ENCODE results near the gene ERBB4.

DNA sequence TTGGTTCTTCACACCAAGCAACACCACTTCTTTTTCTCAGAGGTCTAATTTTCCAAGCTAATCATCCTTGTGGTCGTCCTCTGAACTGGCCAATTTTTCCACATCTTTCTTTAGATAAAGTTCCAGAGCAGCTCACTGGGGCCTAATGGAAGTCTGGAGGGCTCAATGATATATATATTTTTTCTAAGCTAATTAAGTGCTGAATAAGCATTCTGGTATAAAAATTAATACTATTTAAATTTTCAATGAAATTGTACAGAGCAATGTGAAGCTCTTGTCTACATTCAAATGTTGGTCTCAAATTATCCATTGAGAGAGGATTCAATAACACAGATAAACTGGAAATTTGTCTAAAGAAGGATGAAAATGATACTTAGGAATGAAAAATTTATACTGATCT lies 866.6 kb downstream of the ERBB4 start:
- TF ChIP-seq, protein P1, sequence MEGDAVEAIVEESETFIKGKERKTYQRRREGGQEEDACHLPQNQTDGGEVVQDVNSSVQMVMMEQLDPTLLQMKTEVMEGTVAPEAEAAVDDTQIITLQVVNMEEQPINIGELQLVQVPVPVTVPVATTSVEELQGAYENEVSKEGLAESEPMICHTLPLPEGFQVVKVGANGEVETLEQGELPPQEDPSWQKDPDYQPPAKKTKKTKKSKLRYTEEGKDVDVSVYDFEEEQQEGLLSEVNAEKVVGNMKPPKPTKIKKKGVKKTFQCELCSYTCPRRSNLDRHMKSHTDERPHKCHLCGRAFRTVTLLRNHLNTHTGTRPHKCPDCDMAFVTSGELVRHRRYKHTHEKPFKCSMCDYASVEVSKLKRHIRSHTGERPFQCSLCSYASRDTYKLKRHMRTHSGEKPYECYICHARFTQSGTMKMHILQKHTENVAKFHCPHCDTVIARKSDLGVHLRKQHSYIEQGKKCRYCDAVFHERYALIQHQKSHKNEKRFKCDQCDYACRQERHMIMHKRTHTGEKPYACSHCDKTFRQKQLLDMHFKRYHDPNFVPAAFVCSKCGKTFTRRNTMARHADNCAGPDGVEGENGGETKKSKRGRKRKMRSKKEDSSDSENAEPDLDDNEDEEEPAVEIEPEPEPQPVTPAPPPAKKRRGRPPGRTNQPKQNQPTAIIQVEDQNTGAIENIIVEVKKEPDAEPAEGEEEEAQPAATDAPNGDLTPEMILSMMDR (IDR thresholded peaks at IDR 0.05 in 2 of 3, conservative IDR thresholded peaks at IDR 0.05 in 1 of 3; ENCODE audit: control insufficient read depth in 2 of 3, extremely low read depth in 1 of 3, insufficient read depth in 1 of 3, low read depth in 3 of 3, low read length in 3 of 3) = no peak
- no peak for TF ChIP-seq NRF1 (conservative IDR thresholded peaks at IDR 0.05; ENCODE audit: low read depth, low read length)
- no peak for TF ChIP-seq MYC (IDR thresholded peaks at IDR 0.05; ENCODE audit: insufficient read depth, insufficient read length, insufficient replicate concordance, low read length, severe bottlenecking)
- TF ChIP-seq NKRF (conservative IDR thresholded peaks at IDR 0.05) = no peak
- no peak for TF ChIP-seq SRF (IDR thresholded peaks at IDR 0.05; ENCODE audit: low read depth in 2 of 2, low read length in 2 of 2)
- no peak for TF ChIP-seq HDAC6 (IDR thresholded peaks at IDR 0.05; ENCODE audit: unreplicated experiment)
- no peak for TF ChIP-seq ZNF274 (IDR thresholded peaks at IDR 0.05; ENCODE audit: insufficient read depth, insufficient read length)
- TF ChIP-seq POLR2A (IDR thresholded peaks at IDR 0.05; ENCODE audit: low read depth, low read length) = no peak
